ENCODE data around the gene ZMYND10. TPM values are rescaled to one million over a fixed set of nuclear protein-coding genes. Genes with fewer than 3 reads are reported as not detected.

Gene ZMYND10
- total and polyA plus RNA-seq, 9 of the 15 experiments (the other 6 are each of a cell fraction or from before 2014, with no cell fraction given): 0.20 to 2.8 (median 0.70) TPM

DNA sequence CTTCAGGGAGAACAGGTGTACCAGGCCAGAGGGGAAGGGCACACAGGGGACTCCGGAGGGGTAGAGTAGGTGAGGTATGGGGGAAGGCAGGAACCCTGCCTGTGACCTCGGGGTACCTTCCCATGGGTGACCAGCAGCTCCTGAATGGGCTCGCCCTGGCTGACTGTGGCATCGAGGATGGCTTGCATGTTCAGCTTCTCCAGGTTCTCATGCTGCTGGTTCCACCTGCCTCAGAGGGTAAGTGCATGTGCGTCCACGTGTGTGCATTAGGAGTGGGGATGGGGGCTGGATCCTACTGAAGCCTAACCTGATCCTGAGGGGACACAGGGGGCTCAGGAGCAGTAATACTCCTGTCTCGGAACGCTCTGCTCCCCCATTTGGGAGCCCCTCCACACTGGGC, 524 bp downstream of the ZMYND10 start:
- peaks cover 19% of the 10 kb centered on the region for H3K79me2 ChIP-seq (ENCODE audit: control insufficient read depth, insufficient read depth, low read length)
- no peak for FAIRE-seq
- H3K4me3 ChIP-seq: no peak overlapping the region
- intact Hi-C loops (cut with micrococcal nuclease): loop anchor here (5.0 kb wide), 1 partner anchor 197 kb away; no protein-coding TSS in a partner anchor
- TF ChIP-seq ESRRB (CRISPR knock-in tag; IDR thresholded peaks at IDR 0.05; ENCODE audit: borderline replicate concordance): no peak
- TF ChIP-seq, protein P1, sequence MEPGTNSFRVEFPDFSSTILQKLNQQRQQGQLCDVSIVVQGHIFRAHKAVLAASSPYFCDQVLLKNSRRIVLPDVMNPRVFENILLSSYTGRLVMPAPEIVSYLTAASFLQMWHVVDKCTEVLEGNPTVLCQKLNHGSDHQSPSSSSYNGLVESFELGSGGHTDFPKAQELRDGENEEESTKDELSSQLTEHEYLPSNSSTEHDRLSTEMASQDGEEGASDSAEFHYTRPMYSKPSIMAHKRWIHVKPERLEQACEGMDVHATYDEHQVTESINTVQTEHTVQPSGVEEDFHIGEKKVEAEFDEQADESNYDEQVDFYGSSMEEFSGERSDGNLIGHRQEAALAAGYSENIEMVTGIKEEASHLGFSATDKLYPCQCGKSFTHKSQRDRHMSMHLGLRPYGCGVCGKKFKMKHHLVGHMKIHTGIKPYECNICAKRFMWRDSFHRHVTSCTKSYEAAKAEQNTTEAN (CRISPR knock-in tag; IDR thresholded peaks at IDR 0.05): no peak
- no peak for TF ChIP-seq JUND (IDR thresholded peaks at IDR 0.05; ENCODE audit: borderline replicate concordance, low read depth, low read length)
- TF ChIP-seq JUND (tag; IDR thresholded peaks at IDR 0.05; ENCODE audit: borderline replicate concordance, low read depth, low read length): no peak
- TF ChIP-seq, protein P2, sequence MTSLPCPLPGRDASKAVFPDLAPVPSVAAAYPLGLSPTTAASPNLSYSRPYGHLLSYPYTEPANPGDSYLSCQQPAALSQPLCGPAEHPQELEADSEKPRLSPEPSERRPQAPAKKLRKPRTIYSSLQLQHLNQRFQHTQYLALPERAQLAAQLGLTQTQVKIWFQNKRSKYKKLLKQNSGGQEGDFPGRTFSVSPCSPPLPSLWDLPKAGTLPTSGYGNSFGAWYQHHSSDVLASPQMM (CRISPR knock-in tag; IDR thresholded peaks at IDR 0.05): no peak
- no peak for TF ChIP-seq ZNF589 (CRISPR knock-in tag; IDR thresholded peaks at IDR 0.05; ENCODE audit: low read depth)
- TF ChIP-seq, protein P3, sequence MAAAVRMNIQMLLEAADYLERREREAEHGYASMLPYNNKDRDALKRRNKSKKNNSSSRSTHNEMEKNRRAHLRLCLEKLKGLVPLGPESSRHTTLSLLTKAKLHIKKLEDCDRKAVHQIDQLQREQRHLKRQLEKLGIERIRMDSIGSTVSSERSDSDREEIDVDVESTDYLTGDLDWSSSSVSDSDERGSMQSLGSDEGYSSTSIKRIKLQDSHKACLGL (CRISPR knock-in tag; IDR thresholded peaks at IDR 0.05; ENCODE audit: borderline replicate concordance, poor library complexity, severe bottlenecking): no peak
- TF ChIP-seq SRSF9 (IDR thresholded peaks at IDR 0.05; ENCODE audit: borderline replicate concordance, low read depth, low read length): no peak
- TF ChIP-seq, protein P4, sequence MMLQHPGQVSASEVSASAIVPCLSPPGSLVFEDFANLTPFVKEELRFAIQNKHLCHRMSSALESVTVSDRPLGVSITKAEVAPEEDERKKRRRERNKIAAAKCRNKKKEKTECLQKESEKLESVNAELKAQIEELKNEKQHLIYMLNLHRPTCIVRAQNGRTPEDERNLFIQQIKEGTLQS (IDR thresholded peaks at IDR 0.05): no peak
- TF ChIP-seq, protein P4 (CRISPR knock-in tag; conservative IDR thresholded peaks at IDR 0.05): no peak
- TF ChIP-seq RFX7 (CRISPR knock-in tag; IDR thresholded peaks at IDR 0.05): no peak
- TF ChIP-seq ZNF197 (CRISPR knock-in tag; IDR thresholded peaks at IDR 0.05; ENCODE audit: low read depth): no peak
- H2AFZ ChIP-seq (ENCODE audit: low read depth, low read length): no peak overlapping the region
- in situ Hi-C loops (cut with MboI): no loop called here
- H3K4me1 ChIP-seq (replicated peaks in 1 of 2; ENCODE audit: control insufficient read depth in 2 of 2, insufficient read depth in 2 of 2, low read length in 2 of 2): peaks cover 18 to 54% of the 10 kb centered on the region in 2 experiments; a peak in 4 of 5 replicates
- CTCF ChIA-PET (ENCODE audit: low intra/inter-chr PET ratio): interaction anchor here (0.7 kb wide), 1 partner anchor 231 kb away, joined by 3 read pairs; no protein-coding TSS in a partner anchor
- no peak for DNase-seq (ENCODE audit: extremely low read depth in 1 of 4, low spot score in 3 of 4)
- no peak overlapping the region for H3K27ac ChIP-seq (ENCODE audit: extremely low read depth, low read depth, low read length)
- POLR2A ChIA-PET: interaction anchor here (0.6 to 0.7 kb wide), 2 partner anchors 116 to 255 kb away, joined by 3 read pairs; no protein-coding TSS in a partner anchor
- no peaks in the 10 kb centered on the region; the same call in 1 of the 2 replicates for H3K9me3 ChIP-seq (replicated peaks; ENCODE audit: control insufficient read depth, insufficient read depth, low read depth, low read length)
- H3K4me2 ChIP-seq (ENCODE audit: insufficient read depth, low read length): no peak overlapping the region
- no TSS peak for BruUV-seq (replicated peaks)
- WGBS (ENCODE audit: insufficient coverage, low coverage, missing lambda C conversion rate): 89% methylated on average over 6 of the region's 8 CpGs
- ATAC-seq: no peak
- peaks cover 19% of the 10 kb centered on the region; the same call in 2 of the 3 replicates for H3K36me3 ChIP-seq (ENCODE audit: control insufficient read depth, insufficient read depth, low read length)
- no peaks in the 10 kb centered on the region for H4K20me1 ChIP-seq (replicated peaks; ENCODE audit: control insufficient read depth, insufficient read depth, low read length)
- H3K9me1 ChIP-seq (ENCODE audit: control insufficient read depth, insufficient read depth, low read length): peaks cover 3% of the 10 kb centered on the region
- peak overlapping the region in 1 of 2 experiments; percentile 70; a peak in 1 of 4 replicates for H3K9ac ChIP-seq (ENCODE audit: insufficient read depth in 1 of 2, low read depth in 2 of 2, low read length in 2 of 2)
- no peaks in the 10 kb centered on the region for H3K27me3 ChIP-seq (ENCODE audit: control insufficient read depth in 2 of 2, insufficient read depth in 2 of 2, low read length in 2 of 2)

Data from K562 (cell line).